Right atrium auricular region (tissue), 2 donors: ENCODE data around the gene OSTM1. TPM values are rescaled to one million over a fixed set of nuclear protein-coding genes. Genes with fewer than 3 reads are reported as not detected.
"Not testable (repeated sequence)": the region's sequence is repeated elsewhere in the genome, so short reads cannot be mapped to it uniquely, and the experiment has no call there.

Experiments
- DNase-seq: peaks from one replicate; pipeline ENCODE4 v3.0.0-alpha.2; 2019; ENCODE audit warnings: low spot score
- H3K27ac ChIP-seq, 2 donors: fragments of 200-600 bp; sonication (generic); 1 replicate in 1 of 2; 2 replicates in 1 of 2; pipeline ENCODE4 v1.5.1; 2016 to 2019
- H3K27me3 ChIP-seq, 2 donors: fragments of 200-600 bp; sonication (generic); one replicate each; pipeline versions ENCODE4 v1.5.1 to v1.6.0; 2017 to 2019
- H3K36me3 ChIP-seq: fragments of 200-600 bp; sonication (generic); one replicate; pipeline ENCODE4 v1.5.1; 2016
- H3K4me1 ChIP-seq, 2 donors: fragments of 200-600 bp; sonication (generic); one replicate each; pipeline versions ENCODE4 v1.5.1 to v1.6.0; 2017 to 2019
- H3K4me3 ChIP-seq, 2 donors: fragments of 200-600 bp; sonication (generic); 1 replicate in 1 of 2; 2 replicates in 1 of 2; pipeline ENCODE4 v1.5.1; 2017 to 2019; ENCODE audit warnings: mild to moderate bottlenecking in 1 of 2, moderate library complexity in 1 of 2
- H3K9me3 ChIP-seq, 2 donors: fragments of 200-600 bp; sonication (generic); one replicate each; pipeline ENCODE4 v1.5.1; 2019
- CTCF ChIP-seq, 2 donors: fragments of 200-600 bp; sonication (generic); IDR thresholded peaks; one replicate each; pipeline ENCODE4 v1.5.1; 2019; ENCODE audit warnings: antibody characterized with exemption in 2 of 2
- total RNA-seq, 2 donors: library from RNA; depleted of rRNA; stranded (reverse); fragments of >200 nt; gene quantifications; one replicate each; pipeline ENCODE4 v1.1.0, GENCODE V29; 2016

The OSTM1 gene
- total RNA-seq, 2 donors from 2014 or later = 38.4 to 80.2 TPM

DNA sequence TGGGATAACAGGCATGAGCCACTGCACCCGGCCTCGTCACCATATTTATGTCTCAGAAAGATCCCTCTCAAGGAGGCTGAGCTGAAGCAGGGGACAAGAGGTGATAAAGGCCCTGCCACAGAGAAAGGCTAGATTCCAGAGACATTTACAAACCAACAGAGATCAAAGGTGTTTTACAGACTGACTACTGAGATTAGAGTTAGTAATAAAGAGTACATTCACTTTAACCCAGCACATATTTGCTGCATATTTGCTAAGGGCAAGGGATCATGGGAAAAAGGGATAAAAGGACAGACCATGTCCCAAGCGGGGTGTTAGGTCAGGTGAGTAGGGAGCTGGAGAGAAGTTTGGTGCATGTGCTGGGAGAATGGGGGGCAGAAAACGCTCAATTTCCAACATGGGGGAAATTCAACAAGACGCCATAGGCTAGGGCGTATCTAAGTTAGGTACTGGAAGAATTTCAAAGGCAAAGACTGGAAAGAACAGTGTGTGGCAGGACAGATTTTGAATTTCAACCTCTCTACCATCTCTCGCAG lies 72.8 kb downstream of the OSTM1 start:
- Histone ChIP-seq H3K4me3 (no peak overlapping the region), H3K27me3 (no peaks in the 10 kb centered on the region), H3K9me3 (no peaks in the 10 kb centered on the region), H3K36me3 (no peaks in the 10 kb centered on the region), H3K27ac (no peak overlapping the region), H3K4me1 (no peaks in the 10 kb centered on the region)
- no peak for TF ChIP-seq CTCF (IDR thresholded peaks at IDR 0.05)
- no peak for DNase-seq

DNA sequence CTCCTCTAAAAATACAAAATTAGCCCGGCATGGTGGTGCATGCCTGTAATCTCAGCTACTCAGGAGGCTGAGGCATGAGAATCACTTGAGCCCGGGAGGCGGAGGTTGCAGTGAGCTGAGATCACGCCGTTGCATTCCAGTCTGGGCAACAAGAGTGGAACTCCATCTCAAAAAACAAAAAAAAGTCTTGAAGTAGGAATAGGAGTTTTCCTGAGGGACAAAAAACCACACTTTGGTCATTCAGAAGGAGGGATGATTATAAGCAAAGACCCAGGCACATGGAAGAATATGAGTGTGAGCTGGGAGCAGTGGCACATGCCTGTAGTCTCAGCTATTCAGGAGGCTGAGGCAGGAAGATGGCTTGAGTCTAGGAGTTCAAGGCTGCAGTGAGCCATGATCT lies 74.3 kb downstream of the OSTM1 start:
- DNase-seq, H3K27me3 ChIP-seq, H3K4me1 ChIP-seq, H3K27ac ChIP-seq, H3K4me3 ChIP-seq, H3K36me3 ChIP-seq, H3K9me3 ChIP-seq: not testable (repeated sequence)

- no peak for TF ChIP-seq CTCF (IDR thresholded peaks at IDR 0.05)
- no peaks in the 10 kb centered on the region for H3K27me3 ChIP-seq
- no peak for DNase-seq
- no peak overlapping the region for H3K27ac ChIP-seq
- no peaks in the 10 kb centered on the region for H3K9me3 ChIP-seq
- H3K4me1 ChIP-seq = no peaks in the 10 kb centered on the region
- H3K4me3 ChIP-seq = no peak overlapping the region
- H3K36me3 ChIP-seq = no peaks in the 10 kb centered on the region
Observed at GRCh38 chr6:107999341-107999740, 75.2 kb downstream of the OSTM1 start.

DNA sequence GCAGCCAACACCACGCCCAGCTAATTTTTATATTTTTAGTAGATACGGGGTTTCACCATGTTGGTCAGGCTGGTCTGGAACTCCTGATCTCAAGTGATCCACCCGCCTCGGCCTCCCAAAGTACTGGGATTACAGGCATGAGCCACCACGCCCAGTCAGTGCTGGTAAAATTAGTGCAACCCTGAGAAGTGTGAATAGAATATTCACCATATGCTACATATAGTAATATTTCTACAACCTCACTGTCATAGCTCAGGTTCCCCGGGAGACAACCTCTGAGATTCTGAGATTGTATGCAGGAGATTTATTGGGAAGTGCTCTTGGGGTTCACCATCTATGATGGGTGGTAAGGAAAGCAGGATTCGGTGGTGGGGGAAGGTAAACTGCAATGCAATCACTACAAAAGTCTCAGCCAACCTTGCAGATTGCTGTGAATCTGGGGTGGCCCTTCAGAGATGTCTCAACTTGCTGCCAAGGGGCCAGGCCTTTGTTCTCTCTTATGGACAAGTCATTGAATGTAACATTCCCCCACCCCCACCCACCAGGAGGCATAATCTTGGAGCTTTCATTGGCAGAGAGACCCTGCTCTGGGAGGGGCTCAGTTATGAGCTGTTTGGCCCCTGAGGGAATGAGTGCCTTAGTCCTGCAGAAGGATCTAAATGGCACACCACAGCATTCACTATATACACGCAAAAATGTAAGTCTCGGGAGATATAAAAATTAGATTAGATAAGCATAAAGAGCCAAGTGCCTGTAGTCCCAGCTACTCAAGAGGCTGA lies 82.6 kb downstream of the OSTM1 start:
- no peak for TF ChIP-seq CTCF (IDR thresholded peaks at IDR 0.05)
- Histone ChIP-seq H3K27me3 (no peaks in the 10 kb centered on the region), H3K4me3 (no peak overlapping the region), H3K4me1 (no peaks in the 10 kb centered on the region), H3K36me3 (no peaks in the 10 kb centered on the region), H3K9me3 (no peaks in the 10 kb centered on the region), H3K27ac (no peak overlapping the region)
- DNase-seq = no peak

Other genes with a start within 250 kb of the OSTM1 start
- 10 to 100 TPM; 14.5 to 18.9 TPM for gene SEC63, start 116.5 kb downstream of the OSTM1 start, total RNA-seq
- not detected for gene NR2E1, start 91.3 kb upstream of the OSTM1 start, total RNA-seq
- gene SNX3, start 186.3 kb upstream of the OSTM1 start, total RNA-seq = 100 to 1,000 TPM; 159 to 242 TPM
- 1 to 10 TPM; 2.9 to 4.1 TPM for gene AFG1L, start 220.3 kb upstream of the OSTM1 start, total RNA-seq